PFSK-1 (cell line): Measurements from ENCODE around the gene LYRM1.

Experiments used
- FOXP2 ChIP-seq: optimal IDR thresholded peaks from 2 replicates; pipeline ENCODE3; 2011; ENCODE audit warnings: borderline replicate concordance, control low read depth, inconsistent platforms; ENCODE audit not compliant: insufficient read depth; ENCODE audit errors: extremely low read length, extremely low read depth
- POLR2AphosphoS5 ChIP-seq: IDR thresholded peaks from 2 replicates; pipeline ENCODE4 v1.6.1; 2012; ENCODE audit warnings: low read depth, mild to moderate bottlenecking, control low read depth, low read length, moderate library complexity
- SIN3A ChIP-seq: IDR thresholded peaks from 2 replicates; pipeline ENCODE4 v1.6.1; 2012; ENCODE audit warnings: mild to moderate bottlenecking, low read length, moderate library complexity, borderline replicate concordance; ENCODE audit not compliant: insufficient read depth
- TAF1 ChIP-seq: IDR thresholded peaks from 2 replicates; pipeline ENCODE4 v1.6.1; 2012; ENCODE audit warnings: low read length, control low read depth, borderline replicate concordance; ENCODE audit not compliant: insufficient read depth
- TF ChIP-seq, protein P1 (sequence below), 2 experiments: IDR thresholded peaks; 2 replicates each; pipeline versions ENCODE4 v1.6.1 to v1.8.0; 2011 to 2012; ENCODE audit warnings: low read depth in 2 of 2, low read length in 2 of 2, control low read depth in 1 of 2, inconsistent platforms in 1 of 2, mild to moderate bottlenecking in 1 of 2, moderate library complexity in 1 of 2; ENCODE audit not compliant: insufficient read depth in 1 of 2

The LYRM1 gene

GRCh38 chr16:20871941-20872815 lies 28.4 kb upstream of the LYRM1 start:
- TF ChIP-seq SIN3A (no peak), TAF1 (no peak), FOXP2 (no peak), POLR2AphosphoS5 (no peak)
- TF ChIP-seq, protein P1, sequence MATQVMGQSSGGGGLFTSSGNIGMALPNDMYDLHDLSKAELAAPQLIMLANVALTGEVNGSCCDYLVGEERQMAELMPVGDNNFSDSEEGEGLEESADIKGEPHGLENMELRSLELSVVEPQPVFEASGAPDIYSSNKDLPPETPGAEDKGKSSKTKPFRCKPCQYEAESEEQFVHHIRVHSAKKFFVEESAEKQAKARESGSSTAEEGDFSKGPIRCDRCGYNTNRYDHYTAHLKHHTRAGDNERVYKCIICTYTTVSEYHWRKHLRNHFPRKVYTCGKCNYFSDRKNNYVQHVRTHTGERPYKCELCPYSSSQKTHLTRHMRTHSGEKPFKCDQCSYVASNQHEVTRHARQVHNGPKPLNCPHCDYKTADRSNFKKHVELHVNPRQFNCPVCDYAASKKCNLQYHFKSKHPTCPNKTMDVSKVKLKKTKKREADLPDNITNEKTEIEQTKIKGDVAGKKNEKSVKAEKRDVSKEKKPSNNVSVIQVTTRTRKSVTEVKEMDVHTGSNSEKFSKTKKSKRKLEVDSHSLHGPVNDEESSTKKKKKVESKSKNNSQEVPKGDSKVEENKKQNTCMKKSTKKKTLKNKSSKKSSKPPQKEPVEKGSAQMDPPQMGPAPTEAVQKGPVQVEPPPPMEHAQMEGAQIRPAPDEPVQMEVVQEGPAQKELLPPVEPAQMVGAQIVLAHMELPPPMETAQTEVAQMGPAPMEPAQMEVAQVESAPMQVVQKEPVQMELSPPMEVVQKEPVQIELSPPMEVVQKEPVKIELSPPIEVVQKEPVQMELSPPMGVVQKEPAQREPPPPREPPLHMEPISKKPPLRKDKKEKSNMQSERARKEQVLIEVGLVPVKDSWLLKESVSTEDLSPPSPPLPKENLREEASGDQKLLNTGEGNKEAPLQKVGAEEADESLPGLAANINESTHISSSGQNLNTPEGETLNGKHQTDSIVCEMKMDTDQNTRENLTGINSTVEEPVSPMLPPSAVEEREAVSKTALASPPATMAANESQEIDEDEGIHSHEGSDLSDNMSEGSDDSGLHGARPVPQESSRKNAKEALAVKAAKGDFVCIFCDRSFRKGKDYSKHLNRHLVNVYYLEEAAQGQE (IDR thresholded peaks at IDR 0.05; ENCODE audit: insufficient read depth in 1 of 2, low read depth in 2 of 2, low read length in 2 of 2) = no peak

- TF ChIP-seq SIN3A = no peak
- TF ChIP-seq TAF1 = no peak
- TF ChIP-seq FOXP2 = no peak
Measured at GRCh38 chr16:20873331-20873730, 27.2 kb upstream of the LYRM1 start.

DNA sequence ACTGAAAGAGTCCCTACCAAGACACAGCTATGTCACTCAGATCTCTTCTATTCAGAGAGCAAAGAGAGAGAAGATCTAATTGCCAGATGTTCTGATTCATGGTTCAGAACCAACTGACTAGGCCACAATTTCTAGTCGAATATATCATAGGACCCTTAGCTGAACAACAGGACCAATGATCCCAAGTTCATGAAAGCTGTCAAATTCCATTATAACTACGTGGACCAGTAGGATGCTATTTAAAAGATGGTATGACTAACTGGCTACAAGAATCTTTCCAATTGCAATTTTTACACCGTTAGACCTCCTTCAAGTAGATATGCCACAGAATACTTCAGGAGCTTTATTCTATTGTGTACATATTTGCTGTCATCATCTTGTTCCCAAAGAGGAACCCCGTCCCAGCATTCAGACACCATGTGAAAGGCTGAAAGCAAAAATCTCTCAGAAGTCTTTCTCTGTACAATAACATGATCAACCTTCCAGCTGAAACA lies 26.4 kb upstream of the LYRM1 start:
- TF ChIP-seq POLR2AphosphoS5 (no peak), TAF1 (no peak), SIN3A (no peak), FOXP2 (no peak)
- TF ChIP-seq, protein P1 (IDR thresholded peaks at IDR 0.05; ENCODE audit: insufficient read depth in 1 of 2, low read depth in 2 of 2, low read length in 2 of 2) = no peak

- TF ChIP-seq TAF1 = no peak
- TF ChIP-seq SIN3A = no peak
- TF ChIP-seq FOXP2 = no peak
- TF ChIP-seq, protein P1 (IDR thresholded peaks at IDR 0.05; ENCODE audit: insufficient read depth in 1 of 2, low read depth in 2 of 2, low read length in 2 of 2) = no peak
- no peak for TF ChIP-seq POLR2AphosphoS5
Measured at GRCh38 chr16:20875355-20875650, 25.3 kb upstream of the LYRM1 start.

GRCh38 chr16:20878682-20879147 lies 21.9 kb upstream of the LYRM1 start:
- no peak for TF ChIP-seq SIN3A
- TF ChIP-seq POLR2AphosphoS5 = no peak
- TF ChIP-seq, protein P1 (IDR thresholded peaks at IDR 0.05; ENCODE audit: insufficient read depth in 1 of 2, low read depth in 2 of 2, low read length in 2 of 2) = no peak
- no peak for TF ChIP-seq TAF1
- TF ChIP-seq FOXP2 = no peak
